ENCODE data around the gene LAMC3.

LAMC3 gene

GRCh38 chr9:130963337-130963908, 45.6 kb upstream of the LAMC3 start:
- TF ChIP-seq, protein P1, sequence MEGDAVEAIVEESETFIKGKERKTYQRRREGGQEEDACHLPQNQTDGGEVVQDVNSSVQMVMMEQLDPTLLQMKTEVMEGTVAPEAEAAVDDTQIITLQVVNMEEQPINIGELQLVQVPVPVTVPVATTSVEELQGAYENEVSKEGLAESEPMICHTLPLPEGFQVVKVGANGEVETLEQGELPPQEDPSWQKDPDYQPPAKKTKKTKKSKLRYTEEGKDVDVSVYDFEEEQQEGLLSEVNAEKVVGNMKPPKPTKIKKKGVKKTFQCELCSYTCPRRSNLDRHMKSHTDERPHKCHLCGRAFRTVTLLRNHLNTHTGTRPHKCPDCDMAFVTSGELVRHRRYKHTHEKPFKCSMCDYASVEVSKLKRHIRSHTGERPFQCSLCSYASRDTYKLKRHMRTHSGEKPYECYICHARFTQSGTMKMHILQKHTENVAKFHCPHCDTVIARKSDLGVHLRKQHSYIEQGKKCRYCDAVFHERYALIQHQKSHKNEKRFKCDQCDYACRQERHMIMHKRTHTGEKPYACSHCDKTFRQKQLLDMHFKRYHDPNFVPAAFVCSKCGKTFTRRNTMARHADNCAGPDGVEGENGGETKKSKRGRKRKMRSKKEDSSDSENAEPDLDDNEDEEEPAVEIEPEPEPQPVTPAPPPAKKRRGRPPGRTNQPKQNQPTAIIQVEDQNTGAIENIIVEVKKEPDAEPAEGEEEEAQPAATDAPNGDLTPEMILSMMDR (IDR thresholded peaks at IDR 0.05; ENCODE audit: insufficient read depth, low read length, missing control alignments): no peak
- no peak for DNase-seq (ENCODE audit: low read depth, low spot score)
- H3K4me3 ChIP-seq (ENCODE audit: low read depth, low read length): no peak overlapping the region
- POLR2A ChIA-PET: no interaction called here
- CTCF ChIA-PET: interaction anchor here (0.8 to 1.2 kb wide), 3 partner anchors 19 to 35 kb away, joined by 3 read pairs; no protein-coding TSS in a partner anchor

DNA sequence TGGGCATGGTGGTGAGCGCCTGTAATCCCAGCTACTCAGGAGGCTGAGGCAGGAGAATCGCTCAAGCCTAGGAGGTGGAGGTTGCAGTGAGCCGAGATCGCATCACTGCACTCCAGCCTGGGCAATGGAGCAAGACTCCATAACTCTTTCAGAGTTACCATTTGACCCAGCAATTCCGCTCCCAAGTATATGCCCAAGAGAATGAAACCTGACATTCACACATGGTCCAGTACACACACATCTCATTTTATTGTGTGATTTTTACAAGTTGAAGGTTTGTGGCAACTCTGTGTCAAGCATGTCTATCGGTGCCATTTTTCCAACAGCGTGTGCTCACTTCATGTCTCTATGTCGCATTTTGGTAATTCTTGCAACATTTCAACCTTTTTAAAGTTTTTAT, 45.1 kb upstream of the LAMC3 start:
- POLR2A ChIA-PET: no interaction called here
- CTCF ChIA-PET: interaction anchor here (1.2 kb wide), 2 partner anchors 12 to 34 kb away, joined by 3 read pairs; no protein-coding TSS in a partner anchor
- DNase-seq (ENCODE audit: low read depth, low spot score): no peak
- TF ChIP-seq, protein P1 (IDR thresholded peaks at IDR 0.05; ENCODE audit: insufficient read depth, low read length, missing control alignments): no peak
- no peak overlapping the region for H3K4me3 ChIP-seq (ENCODE audit: low read depth, low read length)

DNA sequence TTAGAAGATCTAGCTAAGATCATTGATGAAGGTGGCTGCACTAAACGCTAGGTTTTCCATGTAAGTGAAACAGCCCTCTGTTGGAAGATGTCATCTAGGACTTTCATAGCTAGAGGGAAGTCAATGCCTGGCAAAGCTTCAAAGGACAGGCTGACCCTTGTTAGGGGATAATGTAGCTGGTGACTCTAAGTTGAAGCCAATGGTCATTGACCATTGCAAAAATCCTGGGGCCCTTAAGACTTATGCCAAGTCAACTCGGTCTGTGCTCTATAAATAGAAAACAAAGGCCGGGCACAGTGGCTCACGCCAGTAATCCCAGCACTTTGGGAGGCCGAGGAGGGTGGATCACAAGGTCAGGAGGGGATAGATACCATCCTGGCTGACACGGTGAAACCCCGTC, 43.3 kb upstream of the LAMC3 start:
- ChIA-PET CTCF (interaction anchor here (1.1 to 1.4 kb wide), 2 partner anchors 33 to 265 kb away, joined by 3 to 8 read pairs; no protein-coding TSS in a partner anchor), POLR2A (interaction anchor here (0.7 kb wide), 1 partner anchor 31 kb away, joined by 3 read pairs; no protein-coding TSS in a partner anchor)
- no peak for DNase-seq (ENCODE audit: low read depth, low spot score)
- TF ChIP-seq, protein P1 (IDR thresholded peaks at IDR 0.05; ENCODE audit: insufficient read depth, low read length, missing control alignments): no peak
- H3K4me3 ChIP-seq (ENCODE audit: low read depth, low read length): no peak overlapping the region

DNA sequence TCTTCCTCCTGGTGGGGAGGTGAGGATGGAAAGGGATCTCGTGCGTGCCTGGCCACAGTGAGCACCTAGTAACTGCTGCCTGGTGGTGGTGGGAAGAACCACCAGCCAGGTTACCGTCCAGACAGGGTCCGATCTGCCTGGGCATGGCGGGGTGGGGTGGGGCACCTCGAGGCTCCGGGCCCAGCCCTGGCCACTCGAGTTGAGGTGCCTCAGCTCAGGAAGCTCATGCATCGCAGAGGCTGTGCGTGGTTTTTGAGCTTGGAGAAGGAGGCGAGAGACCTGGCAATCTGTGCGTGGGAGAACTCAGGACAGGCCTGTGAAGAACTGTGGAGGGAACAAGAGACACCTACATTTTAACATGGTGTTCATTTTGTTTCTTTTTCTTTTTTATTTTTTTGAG, 38.9 kb upstream of the LAMC3 start:
- ChIA-PET POLR2A (no interaction called here), CTCF (interaction anchor here (1.2 kb wide), 1 partner anchor 28 kb away, joined by 3 read pairs; no protein-coding TSS in a partner anchor)
- no peak for DNase-seq (ENCODE audit: low read depth, low spot score)

DNA sequence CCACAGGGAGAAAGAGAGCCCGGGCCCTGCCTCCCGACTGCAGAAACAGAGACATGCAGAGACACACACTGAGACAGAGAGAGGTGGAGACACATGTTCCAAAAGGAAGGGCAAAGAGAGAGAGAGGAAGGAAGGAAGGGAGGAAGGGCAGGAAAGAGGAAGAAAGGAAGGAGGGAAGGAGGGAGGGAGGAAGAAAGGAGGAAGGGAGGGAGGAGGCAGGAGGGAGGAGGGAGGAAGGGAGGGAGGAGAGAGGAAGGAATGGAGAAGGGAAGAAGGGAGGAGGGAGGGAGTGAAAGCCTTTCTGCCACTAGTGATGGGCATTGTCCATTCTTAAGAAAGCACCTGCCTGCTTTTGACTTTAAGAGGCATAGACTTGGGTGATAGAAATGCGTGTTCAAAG, 38.1 kb upstream of the LAMC3 start:
- ChIA-PET POLR2A (no interaction called here), CTCF (interaction anchor here (0.7 kb wide), 1 partner anchor 21 kb away, joined by 3 read pairs; no protein-coding TSS in a partner anchor)
- TF ChIP-seq, protein P1 (IDR thresholded peaks at IDR 0.05; ENCODE audit: insufficient read depth, low read length, missing control alignments): no peak
- no peak for DNase-seq (ENCODE audit: low read depth, low spot score)
- H3K4me3 ChIP-seq (ENCODE audit: low read depth, low read length): no peak overlapping the region

More for the DNA sequence above, 38.9 kb upstream of the LAMC3 start:
- no peak overlapping the region for H3K4me3 ChIP-seq (ENCODE audit: low read depth, low read length)
- TF ChIP-seq, protein P1 (IDR thresholded peaks at IDR 0.05; ENCODE audit: insufficient read depth, low read length, missing control alignments): no peak

GRCh38 chr9:130971294-130971849, 37.6 kb upstream of the LAMC3 start:
- TF ChIP-seq, protein P1 (IDR thresholded peaks at IDR 0.05; ENCODE audit: insufficient read depth, low read length, missing control alignments): no peak
- no peak overlapping the region for H3K4me3 ChIP-seq (ENCODE audit: low read depth, low read length)
- no peak for DNase-seq (ENCODE audit: low read depth, low spot score)
- ChIA-PET POLR2A (no interaction called here), CTCF (interaction anchor here (0.7 kb wide), 1 partner anchor 20 kb away, joined by 3 read pairs; no protein-coding TSS in a partner anchor)
